MV-4-11 (cell line): ENCODE results near the gene NFE2L2.
A peak's percentile ranks its signal among the peaks of the same experiment; 100 is the strongest.
"Not testable (repeated sequence)": the region's sequence is repeated elsewhere in the genome, so short reads cannot be mapped to it uniquely, and the experiment has no call there.

Experiments
- DNase-seq: peaks from one replicate; lab custom pipeline; 2025; lab: John Stamatoyannopoulos, UW

Gene NFE2L2

GRCh38 chr2:177279847-177280246 lies 15.3 kb upstream of the NFE2L2 start:
- no peak for DNase-seq

GRCh38 chr2:177275743-177276055 lies 11.2 kb upstream of the NFE2L2 start:
- DNase-seq: no peak

GRCh38 chr2:177275040-177275742 lies 10.7 kb upstream of the NFE2L2 start:
- no peak for DNase-seq

- DNase-seq: no peak
Measured at GRCh38 chr2:177273408-177273807, 8.9 kb upstream of the NFE2L2 start.

- no peak for DNase-seq
Measured at GRCh38 chr2:177272765-177273164, 8.2 kb upstream of the NFE2L2 start.

GRCh38 chr2:177271981-177272666 lies 7.6 kb upstream of the NFE2L2 start:
- DNase-seq: no peak

- no peak for DNase-seq
Measured at GRCh38 chr2:177270531-177270930, 6.0 kb upstream of the NFE2L2 start.

- no peak for DNase-seq
Measured at GRCh38 chr2:177268901-177269300, 4.4 kb upstream of the NFE2L2 start.

- no peak for DNase-seq
Measured at GRCh38 chr2:177268187-177268871, 3.8 kb upstream of the NFE2L2 start.

- not testable (repeated sequence) for DNase-seq
Measured at GRCh38 chr2:177266955-177267354, 2.4 kb upstream of the NFE2L2 start.

- DNase-seq: peak; percentile 83
Measured at GRCh38 chr2:177265824-177266817, 1.6 kb upstream of the NFE2L2 start.

- DNase-seq: no peak
Measured at GRCh38 chr2:177264209-177264692, 276 bp downstream of the NFE2L2 start.

GRCh38 chr2:177263451-177264208 lies 897 bp downstream of the NFE2L2 start:
- peak; percentile 96 for DNase-seq

GRCh38 chr2:177262958-177263450 lies 1.5 kb downstream of the NFE2L2 start:
- DNase-seq: no peak

GRCh38 chr2:177262092-177262491 lies 2.4 kb downstream of the NFE2L2 start:
- DNase-seq: no peak

GRCh38 chr2:177261116-177262060 lies 3.1 kb downstream of the NFE2L2 start:
- no peak for DNase-seq

GRCh38 chr2:177260379-177260778 lies 4.1 kb downstream of the NFE2L2 start:
- DNase-seq: no peak

- DNase-seq: no peak
Measured at GRCh38 chr2:177258059-177258458, 6.5 kb downstream of the NFE2L2 start.

GRCh38 chr2:177257471-177257870 lies 7.1 kb downstream of the NFE2L2 start:
- no peak for DNase-seq

GRCh38 chr2:177256695-177257094 lies 7.8 kb downstream of the NFE2L2 start:
- no peak for DNase-seq
